HG03432 (cell line): ENCODE measurements around the gene MEI1.
"Not testable (repeated sequence)": the region's sequence is repeated elsewhere in the genome, so short reads cannot be mapped to it uniquely, and the experiment has no call there.

Experiments used
- ATAC-seq: cut with Tn5 transposase; IDR thresholded peaks from one replicate; pipeline ENCODE4 v1.9.1; 2021; ENCODE audit warnings: mild to moderate bottlenecking, moderate library complexity; ENCODE audit not compliant: unreplicated experiment

The MEI1 gene

GRCh38 chr22:41819257-41819656 is 120.0 kb downstream of the MEI1 start:
- ATAC-seq, result no peak

- ATAC-seq, result no peak
Observed at GRCh38 chr22:41820447-41820846, 121.1 kb downstream of the MEI1 start.

DNA sequence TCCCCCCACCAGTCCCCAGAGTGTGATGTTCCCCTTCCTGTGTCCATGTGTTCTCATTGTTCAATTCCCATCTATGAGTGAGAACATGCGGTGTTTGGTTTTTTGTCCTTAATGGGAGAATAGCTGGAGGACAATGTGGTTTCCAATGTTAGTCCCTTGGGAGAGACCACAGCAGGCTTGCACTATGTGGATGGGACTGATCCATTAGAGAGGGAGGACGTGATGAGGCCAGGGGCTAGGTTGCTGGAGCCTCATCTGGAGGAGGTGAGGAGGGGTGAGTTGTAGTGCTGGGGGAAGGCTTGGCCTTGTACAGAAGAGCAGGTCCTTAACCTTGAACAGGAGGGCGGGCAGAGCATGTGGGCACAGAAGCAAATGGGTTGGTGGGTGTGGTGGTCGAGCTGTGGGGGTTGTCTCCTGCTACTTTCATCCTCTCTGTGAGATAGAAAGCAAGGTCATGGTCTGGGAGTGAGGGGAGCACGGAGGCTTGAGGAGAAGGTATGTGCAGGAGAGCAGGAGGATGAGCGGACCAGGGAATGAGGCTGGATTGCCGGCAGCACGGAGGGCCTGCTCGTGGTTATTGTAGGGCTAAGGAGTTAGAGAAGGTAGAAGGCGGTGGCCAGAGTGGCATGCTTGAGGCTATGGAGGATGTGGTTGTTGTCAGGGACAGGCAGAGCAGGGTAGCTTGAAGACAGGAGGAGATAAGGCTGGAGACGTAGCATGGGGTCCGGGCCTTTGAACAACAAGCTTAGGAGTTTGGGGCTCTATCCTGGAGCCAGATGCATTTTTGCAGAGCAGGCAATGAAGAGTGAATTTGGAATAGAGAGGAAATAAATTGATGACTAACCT is 122.4 kb downstream of the MEI1 start:
- ATAC-seq, result no peak

DNA sequence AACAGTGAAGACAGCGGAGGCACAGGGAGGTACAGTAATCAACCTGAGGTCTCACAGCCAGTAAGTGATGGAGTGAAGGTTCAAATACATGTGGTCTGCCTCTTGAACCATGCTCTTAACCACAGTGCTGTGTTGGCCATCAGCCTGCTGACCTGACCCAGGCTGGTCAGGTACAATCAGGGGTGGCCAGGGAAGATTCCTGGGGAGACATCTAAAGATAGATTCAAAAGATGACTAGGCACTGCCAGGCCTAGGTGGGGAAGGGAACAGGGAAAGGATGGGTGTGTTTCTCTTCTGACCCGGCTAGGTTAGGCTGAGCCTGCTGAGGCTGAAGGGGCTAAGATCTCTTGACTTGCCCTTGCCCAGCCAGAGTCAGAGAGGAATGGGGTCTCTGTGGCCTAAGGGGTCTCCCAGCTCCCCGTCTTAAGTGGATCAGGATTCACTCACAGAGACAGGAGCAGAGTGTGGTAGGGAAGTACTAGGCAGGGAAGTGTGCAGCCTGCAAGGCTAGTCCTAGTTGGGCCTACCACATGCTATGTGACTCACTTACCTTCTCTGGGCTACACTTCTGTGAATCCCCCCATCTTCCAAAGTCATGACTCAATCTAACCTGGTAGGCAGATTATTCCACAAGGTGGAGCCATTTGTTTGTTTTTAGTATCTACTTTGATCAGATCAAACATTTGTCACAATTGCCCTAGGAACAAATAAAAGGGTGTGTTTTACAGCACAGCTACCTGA is 123.2 kb downstream of the MEI1 start:
- no peak for ATAC-seq

- ATAC-seq, result no peak
Observed at GRCh38 chr22:41823797-41824196, 124.5 kb downstream of the MEI1 start.

- no peak for ATAC-seq
Observed at GRCh38 chr22:41825376-41825775, 126.1 kb downstream of the MEI1 start.

- ATAC-seq, result no peak
Observed at GRCh38 chr22:41826021-41826420, 126.7 kb downstream of the MEI1 start.

DNA sequence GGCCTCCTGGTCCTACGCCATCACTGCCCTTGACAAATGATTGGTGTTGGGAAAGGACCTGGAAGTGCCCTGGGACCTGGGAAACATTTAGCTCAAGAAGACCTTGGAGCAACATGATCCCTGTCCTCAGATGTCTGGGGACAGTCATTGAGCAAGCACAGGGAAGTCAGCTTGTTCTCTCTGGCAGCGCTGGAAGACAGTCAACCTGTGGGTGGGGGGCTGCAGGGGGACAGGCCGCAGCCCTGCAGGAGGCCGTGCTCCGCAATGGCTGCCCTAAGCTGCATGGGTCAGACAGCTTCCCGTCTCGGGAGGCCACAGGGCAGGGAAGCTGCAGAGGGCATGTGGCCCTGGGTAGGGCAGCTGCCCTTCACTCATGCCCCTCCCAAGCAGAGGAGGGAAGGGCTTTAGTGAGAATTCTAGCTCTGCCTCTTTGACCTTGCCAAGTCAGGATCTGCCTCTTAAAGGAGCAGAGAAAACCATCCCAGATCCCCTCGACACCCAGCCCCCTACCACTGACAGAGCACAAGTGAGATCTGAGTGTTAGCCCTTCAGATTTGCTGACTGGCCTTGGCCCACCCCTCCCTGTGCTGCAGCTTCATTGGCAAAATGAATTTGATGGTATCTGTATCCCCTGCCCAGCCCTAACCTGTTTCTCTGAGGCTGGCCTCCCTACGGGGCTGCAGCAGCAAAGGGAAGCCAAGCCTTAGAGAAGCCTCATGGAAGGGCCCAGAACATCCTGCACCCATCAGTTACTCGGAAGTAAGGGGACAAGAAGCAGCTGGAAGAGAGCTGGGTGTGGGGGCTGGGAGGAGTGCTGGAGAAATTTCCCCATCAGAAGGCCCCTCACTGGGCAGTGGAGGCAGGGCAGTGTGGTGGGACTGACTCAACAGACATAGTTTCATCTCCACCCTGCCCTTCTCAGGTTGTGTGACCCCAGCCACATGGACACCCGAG is 127.4 kb downstream of the MEI1 start:
- no peak for ATAC-seq

DNA sequence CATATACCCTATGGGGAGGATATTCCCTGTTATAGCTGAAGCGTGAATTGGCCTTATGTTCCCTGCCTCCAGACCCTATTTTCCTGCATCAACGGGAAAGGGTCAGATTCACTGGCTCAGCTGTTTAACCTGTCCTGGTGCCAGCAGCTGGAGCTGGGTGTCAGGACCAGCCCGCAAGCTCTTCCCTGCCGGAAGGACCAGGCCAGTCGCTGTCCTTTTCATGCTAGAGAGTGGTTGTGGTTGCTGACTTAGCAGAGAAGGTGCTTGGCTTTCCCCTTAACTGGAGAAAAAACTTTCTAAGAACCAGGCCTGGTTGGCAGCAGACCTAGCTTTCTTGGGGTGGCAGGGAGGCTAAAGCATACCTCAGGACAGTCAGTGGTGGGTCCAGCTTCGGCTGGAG is 128.4 kb downstream of the MEI1 start:
- no peak for ATAC-seq

DNA sequence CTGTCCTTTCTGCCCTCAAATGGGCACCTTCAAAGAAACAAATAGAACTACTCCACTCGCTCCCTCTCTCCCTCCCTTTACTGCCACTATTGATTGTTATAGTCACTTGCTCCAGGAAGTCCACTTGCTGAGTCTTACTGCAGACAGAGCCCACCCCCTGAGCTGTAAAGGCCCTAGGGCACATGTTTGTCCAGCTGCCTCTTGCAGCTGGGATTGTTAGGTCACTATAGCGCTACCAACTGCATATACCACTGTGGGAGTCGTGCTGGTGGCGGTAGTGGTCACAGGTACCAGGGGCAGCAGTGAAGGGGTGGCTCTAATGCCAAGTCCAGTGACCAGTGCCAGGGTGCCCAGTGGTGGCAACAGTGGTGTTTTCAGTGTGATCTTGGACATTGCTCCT is 129.2 kb downstream of the MEI1 start:
- no peak for ATAC-seq

GRCh38 chr22:41830174-41830573 is 130.9 kb downstream of the MEI1 start:
- ATAC-seq, result no peak

DNA sequence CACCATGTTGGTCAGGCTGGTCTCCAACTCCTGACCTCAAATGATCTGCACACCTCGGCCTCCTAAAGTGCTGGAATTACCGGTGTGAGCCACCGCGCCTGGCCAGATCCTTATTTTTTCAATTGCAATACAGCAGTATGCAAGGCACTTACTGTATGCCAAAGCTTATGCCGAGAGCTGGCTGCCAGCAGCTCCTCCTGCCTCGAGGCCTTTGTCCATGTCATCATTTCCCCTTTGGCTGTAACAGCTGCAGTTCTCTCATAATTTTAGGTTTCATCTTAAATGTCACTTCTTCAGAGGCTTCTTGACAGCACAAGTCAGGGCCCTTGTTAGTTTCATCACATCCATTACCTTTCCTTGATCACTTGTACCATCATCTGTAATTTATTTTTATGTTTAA is 132.1 kb downstream of the MEI1 start:
- no peak for ATAC-seq

DNA sequence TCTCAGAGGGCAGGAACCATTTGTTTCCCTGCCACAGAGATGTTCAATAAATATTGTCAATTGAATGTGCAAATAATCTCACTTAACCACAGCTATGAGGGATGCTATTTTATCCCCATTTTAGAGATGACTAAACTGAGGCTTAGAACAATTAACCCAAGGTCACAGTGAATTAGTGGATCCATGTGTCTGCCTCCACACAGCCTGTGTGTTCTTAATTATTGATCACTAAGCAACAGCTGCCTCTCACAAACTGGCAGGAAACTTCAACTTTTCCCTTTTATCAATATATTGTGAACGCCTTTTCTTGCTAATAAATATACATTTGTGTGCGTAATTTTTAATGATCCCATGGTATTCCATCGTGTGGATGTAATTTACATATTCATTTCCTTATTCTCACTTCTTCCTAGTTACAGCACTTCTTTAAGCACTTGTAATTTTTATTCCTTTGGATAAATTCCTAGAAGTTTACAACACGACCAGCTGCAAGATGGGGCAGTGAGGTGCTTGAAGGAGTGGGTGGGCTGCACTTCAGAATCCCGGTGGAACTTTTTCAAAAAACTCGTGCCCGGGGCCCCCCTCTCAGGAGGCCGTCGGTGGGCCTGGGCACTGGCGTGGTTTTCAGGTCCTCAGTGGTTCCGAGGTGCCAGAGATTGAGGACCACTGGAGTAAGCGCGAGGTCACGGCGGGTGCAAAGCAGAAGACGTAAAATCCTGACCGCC is 132.7 kb downstream of the MEI1 start:
- no peak for ATAC-seq

DNA sequence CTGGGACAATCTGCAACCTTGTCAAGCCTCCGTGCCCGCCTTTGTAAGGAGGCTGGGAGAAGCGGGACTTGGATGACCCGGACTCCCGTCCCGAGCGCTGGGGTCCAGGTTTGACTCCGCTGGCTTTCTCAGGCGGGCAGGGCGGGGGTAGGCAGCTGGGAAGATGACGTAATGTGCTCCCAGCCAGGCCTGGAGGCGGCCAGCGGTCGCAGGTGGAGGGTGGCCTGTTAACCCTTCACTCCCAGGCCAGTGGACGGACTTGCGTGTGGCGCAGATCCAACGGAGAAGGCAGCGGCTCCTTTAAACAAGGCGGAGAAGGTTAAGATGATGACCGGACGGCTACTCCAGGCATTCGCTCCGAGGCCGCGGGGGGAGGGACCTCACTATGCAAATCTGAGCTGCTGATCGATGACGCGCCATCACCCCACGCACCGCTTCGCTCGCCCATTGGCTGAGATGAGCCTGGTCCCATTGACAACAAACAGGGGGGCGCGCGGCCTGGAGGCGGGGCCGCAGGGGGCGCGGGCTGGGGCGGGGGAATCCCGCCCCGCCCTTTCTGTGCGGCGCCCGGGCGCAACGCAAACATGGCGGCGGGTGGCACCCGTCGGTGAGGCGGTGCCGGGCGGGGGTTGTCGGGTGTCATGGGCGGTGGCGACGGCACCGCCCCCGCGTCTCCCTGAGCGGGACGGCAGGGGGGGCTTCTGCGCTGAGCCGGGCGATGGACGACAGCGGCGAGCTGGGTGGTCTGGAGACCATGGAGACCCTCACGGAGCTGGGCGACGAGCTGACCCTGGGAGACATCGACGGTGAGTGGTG is 133.5 kb downstream of the MEI1 start, which contains the start of gene SREBF2:
SREBF2 (plus strand) TSS at position 553 of the 816 bp plus-strand sequence; CDS start at position 719, 166 bp downstream.
- peak; percentile 84 for ATAC-seq

DNA sequence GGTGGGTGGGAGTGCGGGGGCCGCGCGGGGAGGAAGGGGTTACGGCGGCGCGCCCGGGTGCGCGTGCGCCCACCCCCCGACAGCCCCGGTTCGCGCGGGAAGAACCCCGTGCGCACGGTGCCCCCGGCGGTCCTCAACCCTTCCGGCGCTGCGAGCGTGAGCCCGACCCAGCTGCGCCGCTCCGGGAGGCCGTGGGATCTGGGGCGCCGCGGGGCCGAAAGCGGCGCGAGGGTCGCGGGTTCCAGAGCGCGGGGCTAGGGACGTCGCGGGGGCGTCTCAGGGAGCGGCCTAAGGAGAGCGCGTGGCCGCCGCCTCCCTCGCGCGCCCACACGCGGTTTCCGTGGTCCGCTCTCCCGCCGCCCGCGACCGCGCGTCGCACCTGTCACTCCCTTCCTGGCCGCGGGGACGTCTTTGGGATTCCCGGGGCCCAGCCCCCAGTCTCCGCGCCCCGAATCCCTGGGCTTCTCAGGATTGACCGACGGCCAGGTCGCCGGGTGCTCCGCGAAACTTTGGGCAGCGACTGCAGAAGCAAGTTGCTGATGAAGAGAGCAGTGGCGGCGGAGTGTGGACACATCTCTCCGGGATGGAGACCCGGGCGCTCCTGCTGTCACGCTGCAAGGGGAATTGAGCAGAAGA is 134.2 kb downstream of the MEI1 start:
- ATAC-seq, result peak; percentile 24

- ATAC-seq, result no peak
Observed at GRCh38 chr22:41834005-41834944, 135.0 kb downstream of the MEI1 start.

GRCh38 chr22:41835462-41835861 is 136.2 kb downstream of the MEI1 start:
- ATAC-seq, result not testable (repeated sequence)

GRCh38 chr22:41836551-41836950 is 137.2 kb downstream of the MEI1 start:
- no peak for ATAC-seq
